Neural cell (in vitro differentiated cells): ENCODE data around the gene TBC1D5.

Experiments used
- EP300 ChIP-seq: fragments of 450-650 bp; conservative IDR thresholded peaks from 2 replicates; pipeline ENCODE4 v1.6.1; 2014; ENCODE audit warnings: antibody characterized with exemption, mild to moderate bottlenecking, moderate library complexity; ENCODE audit not compliant: poor library complexity, severe bottlenecking
- POLR2AphosphoS5 ChIP-seq: IDR thresholded peaks from 2 replicates; pipeline ENCODE4 v1.6.1; 2012
- REST ChIP-seq: IDR thresholded peaks from 2 replicates; pipeline ENCODE4 v1.6.1; 2012; ENCODE audit warnings: borderline replicate concordance
- TAF1 ChIP-seq: IDR thresholded peaks from 2 replicates; pipeline ENCODE4 v1.6.1; 2012; ENCODE audit warnings: low read depth
- TF ChIP-seq, protein P1 (sequence below): fragments of 450-650 bp; IDR thresholded peaks from 2 replicates; pipeline ENCODE4 v1.5.1; 2014; ENCODE audit warnings: antibody characterized with exemption, mild to moderate bottlenecking, moderate library complexity; ENCODE audit not compliant: poor library complexity, severe bottlenecking

GRCh38 chr3:17459470-17459993 lies 282.9 kb downstream of the TBC1D5 start:
- TF ChIP-seq EP300 (no peak), REST (no peak), TAF1 (no peak), POLR2AphosphoS5 (no peak)
- TF ChIP-seq, protein P1, sequence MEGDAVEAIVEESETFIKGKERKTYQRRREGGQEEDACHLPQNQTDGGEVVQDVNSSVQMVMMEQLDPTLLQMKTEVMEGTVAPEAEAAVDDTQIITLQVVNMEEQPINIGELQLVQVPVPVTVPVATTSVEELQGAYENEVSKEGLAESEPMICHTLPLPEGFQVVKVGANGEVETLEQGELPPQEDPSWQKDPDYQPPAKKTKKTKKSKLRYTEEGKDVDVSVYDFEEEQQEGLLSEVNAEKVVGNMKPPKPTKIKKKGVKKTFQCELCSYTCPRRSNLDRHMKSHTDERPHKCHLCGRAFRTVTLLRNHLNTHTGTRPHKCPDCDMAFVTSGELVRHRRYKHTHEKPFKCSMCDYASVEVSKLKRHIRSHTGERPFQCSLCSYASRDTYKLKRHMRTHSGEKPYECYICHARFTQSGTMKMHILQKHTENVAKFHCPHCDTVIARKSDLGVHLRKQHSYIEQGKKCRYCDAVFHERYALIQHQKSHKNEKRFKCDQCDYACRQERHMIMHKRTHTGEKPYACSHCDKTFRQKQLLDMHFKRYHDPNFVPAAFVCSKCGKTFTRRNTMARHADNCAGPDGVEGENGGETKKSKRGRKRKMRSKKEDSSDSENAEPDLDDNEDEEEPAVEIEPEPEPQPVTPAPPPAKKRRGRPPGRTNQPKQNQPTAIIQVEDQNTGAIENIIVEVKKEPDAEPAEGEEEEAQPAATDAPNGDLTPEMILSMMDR, result no peak
